HL-60 (cell line): Measurements from ENCODE around the gene BACH1.
"Not testable (repeated sequence)": the region's sequence is repeated elsewhere in the genome, so short reads cannot be mapped to it uniquely, and the experiment has no call there.

Experiments
- CTCF ChIP-seq: IDR thresholded peaks from one replicate; pipeline ENCODE4 v1.5.1; 2011; ENCODE audit warnings: low read length, control low read depth, inconsistent platforms; ENCODE audit not compliant: insufficient read depth
- GABPA ChIP-seq: IDR thresholded peaks from 2 replicates; pipeline ENCODE4 v1.6.1; 2012; ENCODE audit warnings: low read depth
- POLR2AphosphoS5 ChIP-seq: IDR thresholded peaks from 2 replicates; pipeline ENCODE4 v1.6.1; 2012; ENCODE audit warnings: low read depth
- REST ChIP-seq: IDR thresholded peaks from 2 replicates; pipeline ENCODE4 v1.6.1; 2012; ENCODE audit warnings: low read depth; ENCODE audit not compliant: insufficient replicate concordance
- SPI1 ChIP-seq: IDR thresholded peaks from 2 replicates; pipeline ENCODE4 v1.6.1; 2012; ENCODE audit warnings: low read depth, mild to moderate bottlenecking, borderline replicate concordance

- not testable (repeated sequence) for TF ChIP-seq CTCF, REST, POLR2AphosphoS5, GABPA, SPI1
Observed at GRCh38 chr21:29249289-29249688, 49.4 kb upstream of the BACH1 start.
